GM21717 (cell line): ENCODE results near the gene OXCT2.
"Not testable (repeated sequence)": the region's sequence is repeated elsewhere in the genome, so short reads cannot be mapped to it uniquely, and the experiment has no call there.

ENCODE experiments used
- ATAC-seq: cut with Tn5 transposase; IDR thresholded peaks from one replicate; pipeline ENCODE4 v1.9.1; 2021; ENCODE audit warnings: mild to moderate bottlenecking, moderate library complexity; ENCODE audit not compliant: unreplicated experiment

Gene OXCT2

DNA sequence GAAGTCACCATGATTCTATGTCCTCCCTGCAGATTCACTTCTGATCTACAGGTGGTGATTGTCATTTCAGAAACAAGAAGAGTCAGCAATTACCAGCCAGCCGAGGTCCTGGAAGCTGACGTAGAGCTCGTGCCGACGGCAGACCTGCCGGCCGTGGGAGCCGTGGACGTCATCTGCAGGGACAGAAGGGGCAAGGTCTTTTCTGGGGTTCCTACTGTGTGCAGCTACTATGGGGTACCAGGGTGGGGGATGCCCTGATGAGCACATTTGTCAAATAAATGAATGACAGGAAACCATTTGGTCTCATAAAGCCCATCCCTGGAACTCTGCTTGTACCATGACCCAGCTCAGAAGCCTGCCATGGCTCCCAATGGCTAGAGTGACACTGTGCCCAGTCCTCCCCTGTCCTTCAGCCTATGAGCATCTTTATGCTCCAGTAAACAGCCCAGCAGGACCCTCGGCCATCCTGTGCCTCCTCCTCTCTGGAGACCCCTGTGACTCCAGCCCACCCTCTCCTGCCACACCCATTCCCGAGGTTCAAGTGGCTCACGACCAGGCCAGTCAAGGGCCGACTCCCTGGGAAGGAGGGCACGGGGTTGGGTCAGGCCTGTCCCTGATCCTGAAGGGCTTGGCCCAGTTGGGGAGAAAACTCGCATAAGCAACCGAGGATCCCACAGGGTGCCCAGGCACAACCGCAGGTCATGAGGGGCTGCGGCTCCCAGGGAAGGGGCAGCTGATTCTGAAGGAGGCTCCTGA is 7.4 kb downstream of the OXCT2 start:
- ATAC-seq: not testable (repeated sequence)

DNA sequence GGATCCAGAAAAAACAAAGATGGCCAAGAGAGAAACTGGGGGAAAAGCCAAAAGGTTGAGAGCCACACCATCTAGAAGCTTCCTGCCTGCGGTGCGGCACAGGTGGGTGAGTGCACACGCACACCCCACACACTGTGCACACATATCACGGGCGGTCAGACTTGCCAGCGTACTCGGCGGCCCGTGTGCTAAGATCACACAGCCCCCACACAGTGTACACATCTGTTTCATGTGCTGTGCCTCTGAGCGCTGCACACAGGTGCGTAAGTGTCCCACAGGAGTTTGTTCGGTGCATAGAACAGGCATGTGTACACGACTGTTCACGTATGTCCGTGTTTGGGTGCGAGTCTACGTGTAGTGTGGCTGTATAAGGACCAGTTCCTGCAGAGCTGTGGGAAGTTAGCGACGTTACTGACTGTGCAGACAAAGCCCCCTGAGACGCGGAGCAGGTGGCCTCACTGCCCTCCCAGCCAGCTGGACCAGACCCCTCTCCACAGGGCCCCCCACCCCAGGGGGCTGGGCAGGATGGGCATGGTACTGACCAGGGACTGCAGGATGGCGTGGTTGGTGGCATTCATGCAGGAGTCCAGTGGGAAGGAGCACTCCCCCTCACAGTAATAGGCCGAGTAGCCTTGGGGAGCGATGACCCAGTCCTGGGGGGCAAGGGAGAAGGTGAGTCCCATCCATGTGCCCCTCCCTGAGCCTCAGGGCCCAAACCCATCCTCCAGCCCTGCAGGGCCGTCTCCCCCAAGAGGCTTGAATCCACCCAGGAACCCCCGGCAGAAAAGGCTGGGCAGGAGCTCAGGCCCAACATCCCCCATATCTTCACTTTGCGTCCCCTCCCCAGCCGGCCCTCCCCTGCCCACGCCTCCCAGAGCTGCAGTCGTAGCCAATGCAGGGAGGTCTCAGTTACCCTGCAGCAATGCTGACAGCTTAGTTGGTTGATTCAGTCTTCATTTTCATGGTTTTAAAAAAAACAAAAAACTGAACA is 8.3 kb downstream of the OXCT2 start:
- no peak for ATAC-seq

DNA sequence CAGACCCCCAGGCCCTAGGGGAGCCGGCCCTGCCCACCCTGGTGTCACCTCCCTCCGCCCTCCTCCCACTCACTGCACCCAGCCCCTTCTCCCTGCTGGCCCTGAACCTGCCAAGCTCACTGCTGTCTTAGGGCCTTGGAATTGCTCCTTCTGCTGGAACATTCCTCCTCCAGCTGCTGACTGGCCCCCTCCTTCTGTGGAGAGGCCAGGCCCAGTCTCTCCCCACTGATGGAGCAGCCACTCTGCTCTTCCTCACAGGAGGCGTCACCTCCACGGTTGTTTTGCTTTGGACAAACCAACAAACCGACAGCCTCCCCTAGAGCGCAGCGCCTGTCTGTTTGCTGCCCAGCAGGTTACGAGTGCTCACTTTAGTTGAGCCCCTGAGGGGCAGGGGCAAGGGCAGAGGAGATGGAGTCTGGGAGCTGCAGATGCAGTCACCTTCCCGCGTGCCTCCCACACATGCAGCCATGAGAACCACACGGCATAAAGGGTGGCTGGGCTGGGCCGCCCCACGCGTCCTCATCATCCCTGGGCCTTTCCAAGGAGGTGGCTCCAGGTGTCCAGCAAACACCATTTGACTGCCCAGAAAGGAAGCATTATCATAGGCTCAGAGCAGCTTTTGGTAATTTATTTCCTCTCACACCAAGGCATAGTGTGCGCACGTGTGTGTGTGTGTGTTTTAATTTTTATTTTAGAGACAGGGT is 9.4 kb downstream of the OXCT2 start:
- ATAC-seq: no peak

DNA sequence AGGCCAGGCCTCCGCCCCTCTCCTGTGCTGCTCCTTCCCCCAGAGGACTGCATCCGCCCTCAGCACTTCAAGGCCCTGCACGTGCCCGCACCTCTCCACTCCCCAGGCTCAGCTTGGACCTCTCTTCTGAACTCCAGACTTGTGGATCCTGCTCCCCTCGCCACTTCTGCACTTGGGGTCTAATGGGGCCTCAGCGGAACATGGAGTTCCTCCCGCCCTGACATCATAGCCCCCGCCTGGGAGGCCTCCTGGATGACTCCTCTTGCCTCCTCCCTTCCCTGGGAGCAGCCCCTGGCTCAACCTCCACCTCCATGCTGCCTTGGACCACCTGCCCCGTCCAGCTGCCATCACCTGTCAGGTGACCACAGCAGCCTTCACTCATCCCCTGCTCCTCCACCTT is 10.1 kb downstream of the OXCT2 start:
- no peak for ATAC-seq

DNA sequence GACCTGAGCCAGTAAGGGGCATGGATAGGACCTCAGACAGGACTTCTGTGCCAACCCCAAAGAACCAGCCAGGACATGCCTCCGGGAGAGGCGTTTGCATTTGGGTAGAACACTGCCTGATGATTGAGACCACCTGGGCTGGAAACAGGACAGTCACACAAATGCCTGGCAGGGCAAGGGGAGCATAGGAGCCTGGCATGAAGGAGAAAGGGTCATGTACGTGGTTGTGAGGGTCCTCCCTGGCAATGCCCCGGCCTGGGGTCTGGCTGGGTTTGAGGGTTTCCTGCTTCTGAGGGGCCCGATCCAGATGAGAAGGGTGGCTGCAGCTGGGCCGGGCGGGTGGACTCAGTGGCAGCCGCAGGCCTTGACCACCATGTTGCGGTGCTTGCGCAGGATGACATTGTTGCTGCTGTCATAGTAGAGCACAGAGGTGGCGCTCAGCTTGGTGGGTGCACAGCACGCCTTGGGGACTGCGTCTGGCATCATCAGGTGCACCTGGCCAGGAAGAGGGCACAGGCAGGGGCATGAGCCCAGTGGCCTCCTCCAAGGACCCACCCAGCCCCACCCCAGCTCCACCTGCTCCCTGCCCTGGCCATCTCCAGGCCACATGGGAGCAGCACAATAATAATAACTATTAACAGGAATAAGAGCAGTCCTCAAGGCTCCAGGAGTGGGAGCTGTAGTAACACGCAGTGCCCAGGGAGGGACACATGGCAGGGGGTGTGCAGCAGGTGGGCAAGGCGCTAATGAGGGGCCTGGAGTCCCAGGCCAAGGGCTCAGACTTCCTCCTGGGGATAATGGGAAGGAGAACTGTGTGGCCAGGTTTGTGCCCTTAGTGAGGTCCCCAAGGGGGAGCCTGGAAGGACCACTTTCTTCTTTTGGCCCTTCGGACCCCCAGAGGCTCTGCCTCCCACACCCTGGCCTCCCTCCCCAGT is 10.8 kb downstream of the OXCT2 start:
- ATAC-seq: no peak

DNA sequence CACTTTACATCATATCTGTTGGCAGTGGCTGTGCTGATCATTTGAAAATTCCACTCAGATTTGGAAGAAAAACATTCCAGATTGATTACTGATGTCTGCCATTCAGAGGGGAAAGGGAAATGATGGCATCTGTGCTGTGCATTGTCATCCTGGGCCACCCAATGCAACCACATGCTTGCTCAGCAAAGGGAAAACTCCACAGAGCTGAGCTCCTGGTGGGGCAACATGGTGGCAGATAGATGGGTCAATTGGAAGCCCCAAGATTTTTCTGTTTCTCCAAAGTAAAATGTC is 11.8 kb downstream of the OXCT2 start:
- no peak for ATAC-seq

DNA sequence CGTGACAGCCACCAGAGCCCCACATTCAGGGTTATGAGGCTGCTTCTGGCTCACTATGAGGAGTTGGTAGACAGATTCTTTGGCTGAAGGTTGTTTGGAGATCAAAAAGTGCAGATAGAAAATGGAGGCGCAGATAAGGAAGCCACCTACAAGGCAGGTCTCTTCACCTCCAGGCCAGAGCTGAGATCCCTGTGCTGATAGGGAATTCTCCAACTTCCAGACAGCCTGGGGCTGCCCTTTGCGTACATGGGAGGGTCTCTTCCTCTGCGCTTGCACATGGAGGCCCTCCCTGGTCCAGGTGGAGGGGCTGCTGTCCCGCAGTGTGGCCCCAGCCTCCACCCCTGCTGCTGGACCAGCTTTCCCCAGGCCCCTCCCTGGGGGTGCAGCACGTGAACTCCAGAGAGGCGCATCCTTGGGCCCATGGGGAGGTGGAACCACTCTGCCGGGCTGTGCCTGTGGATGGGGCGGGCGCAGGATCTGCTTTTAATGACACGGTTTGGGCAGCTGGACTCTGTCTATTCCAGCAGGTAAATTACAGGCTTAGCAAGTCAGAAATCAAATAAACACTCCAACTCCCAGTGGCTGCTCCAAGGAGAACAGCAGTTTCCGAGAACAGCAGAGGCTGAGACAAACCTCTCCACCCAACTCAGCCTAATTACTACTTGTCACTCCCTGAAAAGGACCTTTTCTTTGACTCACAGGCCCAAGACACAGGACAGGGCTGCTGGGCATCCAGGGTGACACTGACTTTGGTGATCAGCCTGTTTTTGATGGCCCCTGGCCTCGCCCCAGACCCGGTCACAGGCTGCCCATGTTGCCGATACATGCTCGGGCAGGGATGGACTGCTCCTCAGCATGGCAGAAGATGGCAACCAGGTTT is 12.4 kb downstream of the OXCT2 start:
- no peak for ATAC-seq

DNA sequence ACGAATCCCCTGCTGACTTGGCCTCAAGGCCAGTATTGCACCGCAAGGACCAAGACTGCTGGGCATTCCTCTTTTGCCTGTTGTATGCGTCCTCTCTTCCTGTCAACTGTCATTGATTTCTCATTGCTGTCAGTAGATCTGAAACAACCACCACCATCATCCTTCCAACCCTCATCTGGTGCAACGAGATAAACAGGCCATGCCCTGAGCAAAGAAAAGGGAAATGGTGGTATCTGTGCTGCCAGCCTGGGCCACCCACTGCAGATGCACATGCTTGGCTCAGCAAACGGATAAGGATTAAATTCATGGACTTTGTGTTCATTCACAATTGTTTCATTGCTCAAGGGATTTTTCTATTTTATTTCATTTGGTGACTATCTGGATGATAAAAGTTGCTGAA is 13.6 kb downstream of the OXCT2 start:
- ATAC-seq: no peak

DNA sequence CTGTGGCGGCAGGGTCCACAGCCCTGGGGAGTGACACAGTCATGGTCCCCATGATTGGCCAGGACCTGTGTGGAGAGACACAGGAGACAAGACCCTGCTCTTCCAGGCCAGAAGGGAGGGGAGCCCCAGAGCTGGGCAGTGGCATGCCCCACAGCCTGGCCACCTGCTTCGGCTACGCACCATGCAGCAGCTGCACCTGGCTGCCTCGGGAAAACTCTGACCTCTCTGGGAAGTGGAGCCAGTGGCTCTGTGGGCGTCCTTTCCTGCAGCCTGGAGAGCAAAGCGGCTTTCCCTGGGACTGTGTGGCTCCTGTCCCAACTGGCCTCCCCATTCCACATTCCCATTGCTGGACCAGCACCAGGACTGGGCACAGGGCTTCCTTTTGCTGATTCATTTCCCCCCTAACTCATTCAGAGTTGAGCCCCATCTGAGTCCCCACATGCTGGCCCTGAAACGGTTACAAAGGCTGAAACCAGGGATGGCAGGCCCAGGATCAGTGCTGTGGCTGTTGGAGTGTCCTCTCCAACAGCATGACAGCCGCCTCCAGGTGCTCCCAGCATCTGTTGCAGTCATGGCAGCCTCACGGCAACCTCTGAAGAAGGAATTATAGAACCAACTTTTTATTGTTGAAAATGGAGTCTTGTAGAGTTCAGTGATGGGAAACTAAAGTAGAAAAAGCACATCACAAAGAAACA is 15.0 kb downstream of the OXCT2 start:
- no peak for ATAC-seq

DNA sequence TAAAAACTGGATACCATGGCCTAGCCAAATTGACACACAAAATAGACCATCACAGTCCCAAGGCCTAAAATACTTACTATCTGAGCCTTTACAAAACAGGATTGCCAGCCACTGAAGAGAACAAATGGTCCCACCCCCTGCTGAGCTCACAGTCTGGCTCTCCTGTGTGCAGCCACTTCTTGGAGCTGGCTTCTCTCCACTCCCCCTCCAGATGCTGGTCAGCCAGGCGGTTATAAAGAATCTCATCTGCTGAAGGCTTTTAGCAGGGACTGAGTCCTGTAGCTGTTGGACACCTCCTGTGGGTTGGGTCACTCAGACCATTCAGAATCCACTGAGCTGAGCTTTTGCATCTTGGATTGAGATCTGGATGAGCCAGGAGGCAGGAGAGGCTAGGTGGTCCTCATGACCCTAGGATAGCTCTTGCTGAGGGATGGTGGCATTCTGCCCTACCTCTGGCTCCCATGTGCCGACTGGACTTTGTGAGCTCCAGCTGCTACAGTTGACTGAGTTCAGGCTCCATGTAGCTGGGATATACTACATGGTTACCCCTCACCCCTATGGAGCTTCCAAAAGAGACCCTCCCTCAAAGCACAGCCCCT is 16.1 kb downstream of the OXCT2 start:
- ATAC-seq: no peak

DNA sequence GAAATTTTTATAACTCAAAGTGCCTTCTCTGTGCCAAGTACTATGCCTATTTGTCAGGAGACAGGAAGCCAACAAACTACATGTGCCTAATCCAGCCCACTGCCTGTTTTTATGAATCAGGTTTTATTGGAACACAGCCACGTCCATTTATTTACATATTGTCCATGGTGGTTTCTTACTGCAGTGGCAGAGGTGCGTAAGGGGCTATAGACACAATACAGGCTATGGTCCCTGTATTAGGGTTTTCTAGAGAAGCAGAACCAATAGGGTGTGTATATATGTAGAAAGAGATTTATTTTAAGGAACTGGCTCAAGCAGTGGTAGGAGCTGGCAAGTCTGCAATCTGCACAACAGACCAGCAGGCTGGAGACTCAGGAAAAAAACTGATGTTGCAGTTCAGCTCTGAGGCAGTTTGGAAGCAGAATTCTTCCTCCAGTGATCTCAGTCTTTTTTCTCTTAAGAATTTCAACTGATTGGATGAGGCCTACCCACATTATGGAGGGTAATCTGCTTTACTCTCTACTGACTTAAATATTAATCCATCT is 17.1 kb downstream of the OXCT2 start:
- ATAC-seq: no peak

DNA sequence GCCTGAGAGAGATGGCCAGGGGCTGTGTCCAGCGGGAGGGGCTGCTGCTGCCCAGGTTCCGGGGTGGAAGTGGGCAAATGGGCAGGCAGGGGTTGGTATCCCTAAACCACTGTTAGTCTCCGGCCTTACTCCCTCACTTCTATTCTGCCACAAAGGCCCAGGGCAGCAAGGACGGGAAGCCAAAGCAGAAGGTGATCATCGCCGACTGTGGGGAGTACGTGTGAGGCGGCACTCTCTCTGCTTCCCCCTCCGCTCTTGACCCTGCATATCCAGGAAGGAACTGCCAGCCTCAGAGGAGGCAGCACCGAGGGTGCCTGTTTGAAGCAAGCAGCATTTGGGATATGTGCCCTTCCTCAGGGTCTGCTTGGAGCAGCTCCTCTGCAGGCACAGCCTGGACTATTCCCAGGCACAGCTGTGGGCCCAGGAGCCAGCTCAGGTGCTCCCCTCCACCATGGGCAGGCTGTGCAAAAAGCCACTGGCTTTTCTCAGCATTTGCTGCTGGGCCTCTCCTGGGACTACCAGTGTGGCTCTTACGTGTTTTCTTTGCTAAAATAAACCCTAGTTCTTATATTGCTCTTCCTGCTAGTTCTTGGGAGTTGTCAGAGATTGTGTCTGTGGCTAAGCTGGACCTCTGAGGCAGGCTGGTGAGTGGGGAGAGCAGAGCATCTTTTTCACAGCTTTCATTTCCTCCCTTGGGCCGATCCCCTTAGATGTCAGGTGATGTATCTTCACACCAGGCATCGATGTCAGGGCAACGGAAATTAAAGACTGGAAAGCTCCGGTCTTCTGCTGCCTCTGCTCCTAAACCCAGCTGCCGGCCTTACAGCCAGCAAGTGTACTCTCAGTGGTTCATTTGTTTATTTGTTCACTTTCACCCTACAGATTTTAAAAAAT is 17.8 kb downstream of the OXCT2 start:
- ATAC-seq: no peak

DNA sequence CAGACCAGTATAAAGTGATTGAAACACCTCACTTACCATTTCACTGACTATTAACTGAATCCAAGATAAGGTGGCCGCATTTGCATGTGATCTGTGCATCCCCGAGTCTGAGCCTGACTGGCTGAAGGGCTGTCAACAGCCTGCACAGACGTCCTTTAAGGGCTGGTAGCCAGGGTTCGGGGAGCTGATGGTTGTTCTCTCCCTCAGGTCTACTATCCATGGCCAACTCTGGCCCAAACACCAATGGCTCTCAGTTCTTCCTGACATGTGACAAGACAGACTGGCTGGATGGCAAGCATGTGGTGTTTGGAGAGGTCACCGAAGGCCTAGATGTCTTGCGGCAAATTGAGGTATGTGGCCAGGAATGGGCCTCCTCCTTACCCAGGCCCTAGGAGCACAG is 18.4 kb downstream of the OXCT2 start:
- ATAC-seq: no peak

DNA sequence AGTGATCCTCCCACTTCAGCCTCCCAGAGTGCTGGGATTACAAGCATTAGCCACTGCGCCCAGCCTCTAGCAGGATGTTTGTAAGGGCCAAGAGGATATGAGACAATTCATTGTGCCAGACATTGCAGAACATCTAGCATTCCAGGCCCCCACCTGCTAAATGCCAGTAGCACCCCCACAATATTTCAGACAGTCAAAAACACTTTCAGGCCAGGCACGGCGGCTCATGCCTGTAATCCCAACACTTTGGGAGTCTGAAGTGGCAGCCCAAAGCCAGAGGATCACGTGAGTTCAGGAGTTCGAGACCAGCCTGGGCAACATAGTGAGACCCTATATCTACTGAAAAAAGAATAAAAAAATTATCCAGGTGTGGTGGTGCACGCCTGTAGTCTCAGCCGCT is 19.6 kb downstream of the OXCT2 start:
- ATAC-seq: no peak

DNA sequence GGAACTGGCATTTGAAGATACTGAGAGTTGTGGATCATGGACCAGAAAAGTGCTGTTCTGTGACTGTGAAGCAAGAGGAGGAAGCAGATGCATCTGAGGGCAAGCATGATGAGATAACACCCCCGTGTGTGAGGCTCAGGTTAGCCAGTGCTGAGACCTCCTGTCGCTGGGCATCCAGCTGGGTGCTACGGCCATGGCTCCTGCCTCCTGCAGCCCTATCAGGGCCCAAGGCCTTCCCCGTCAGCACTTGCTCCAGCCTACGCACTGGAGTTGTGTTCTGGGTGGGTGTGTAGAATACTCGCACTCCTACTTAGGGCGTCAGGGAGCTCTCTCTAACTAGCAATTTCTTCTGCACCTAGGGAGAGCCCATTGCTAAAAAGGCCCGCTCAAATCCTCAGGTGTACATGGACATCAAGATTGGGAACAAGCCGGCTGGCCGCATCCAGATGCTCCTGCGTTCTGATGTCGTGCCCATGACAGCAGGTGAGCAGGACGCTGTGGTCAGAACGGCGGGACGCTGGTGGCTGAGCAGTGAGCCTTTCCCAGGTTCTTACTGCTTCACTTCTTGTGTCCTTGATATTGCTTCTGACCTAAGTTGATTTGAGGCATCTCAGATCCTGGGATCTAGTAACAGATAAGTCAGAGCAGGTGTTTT is 26.0 kb downstream of the OXCT2 start:
- no peak for ATAC-seq

DNA sequence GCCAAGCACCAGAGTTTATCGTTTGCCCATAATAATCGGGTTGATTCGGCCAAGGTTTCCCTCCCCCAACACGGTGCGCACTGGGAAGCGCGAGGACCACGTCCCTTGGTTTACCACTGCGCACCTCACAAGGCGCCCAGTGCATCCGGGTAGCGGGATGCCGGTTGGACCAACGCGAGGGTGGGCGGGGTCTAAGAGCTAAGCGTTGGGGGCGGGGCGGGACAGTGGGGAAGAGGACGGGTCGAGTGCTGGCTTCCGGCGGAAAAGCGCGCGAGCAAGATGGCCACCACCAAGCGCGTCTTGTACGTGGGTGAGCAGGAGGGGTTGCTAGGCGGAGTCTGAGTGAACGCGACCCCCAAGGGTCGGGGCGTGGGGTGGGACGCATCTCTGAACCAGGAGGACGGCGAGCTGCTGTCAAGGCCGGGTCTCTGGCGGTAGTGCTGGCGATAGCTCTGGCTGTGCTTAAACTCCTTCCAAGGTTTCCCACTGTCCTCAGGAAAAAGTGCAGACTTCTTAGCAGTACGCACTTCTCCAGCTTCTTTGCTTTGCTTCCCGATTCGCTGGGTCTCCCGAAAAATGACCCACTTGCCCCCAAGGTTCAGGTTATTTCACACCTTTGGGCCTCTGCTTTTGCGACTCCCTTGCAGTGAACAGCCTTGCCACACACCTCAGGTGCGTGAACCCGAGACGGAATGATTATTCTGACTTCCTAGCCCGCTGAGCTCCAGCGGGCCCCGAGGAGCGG is 32.4 kb downstream of the OXCT2 start, which contains the start of gene PPIE:
Gene PPIE, plus strand, starts transcription at position 261 of the 745 bp plus-strand sequence. Its CDS starts 19 bp downstream, at position 280.
- peak; percentile 88 for ATAC-seq
